ENCODE results near the gene CEACAM19. TPM values are rescaled to one million over a fixed set of nuclear protein-coding genes. Genes with fewer than 3 reads are reported as not detected.

Gene CEACAM19
- total and polyA plus RNA-seq, 2 of the 13 experiments (the other 11 are each of a cell fraction or from before 2014, with no cell fraction given): 1.3 to 4.0 TPM

- BruUV-seq (replicated peaks): no TSS peak
- in situ Hi-C loops (cut with HindIII; ENCODE audit: extremely low pct_ligation_motif_present, low pct_unique_long_range_greater_than_20kb): no loop called here
- peaks cover 17% of the 10 kb centered on the region for H3K4me1 ChIP-seq (ENCODE audit: insufficient read depth, low read length)
- H2AFZ ChIP-seq (ENCODE audit: low read length): no peak overlapping the region
- H3K27ac ChIP-seq (ENCODE audit: extremely low read length, insufficient read depth, low read length): no peak overlapping the region
- DNase-seq (ENCODE audit: low spot score) (no peak), ATAC-seq (peak; percentile 20; the same call in 1 of the 3 replicates), FAIRE-seq (no peak)
- no peaks in the 10 kb centered on the region for H4K20me1 ChIP-seq (ENCODE audit: insufficient read depth, low read length)
- no peak overlapping the region for H3K4me3 ChIP-seq (replicated peaks in 1 of 3; ENCODE audit: insufficient read depth in 1 of 3, low read depth in 2 of 3, low read length in 3 of 3)
- WGBS (ENCODE audit: low lambda C conversion rate): 85% methylated on average over 5 of the region's 9 CpGs
- TF ChIP-seq EZH2 (conservative IDR thresholded peaks at IDR 0.05; ENCODE audit: low read depth, low read length) (no peak), ZXDC (CRISPR knock-in tag; IDR thresholded peaks at IDR 0.05) (no peak), ZFX (CRISPR knock-in tag; IDR thresholded peaks at IDR 0.05; ENCODE audit: low read depth) (no peak), ZFP36L1 (CRISPR knock-in tag; IDR thresholded peaks at IDR 0.05) (no peak), ZNF124 (CRISPR knock-in tag; IDR thresholded peaks at IDR 0.05) (no peak), AKNA (CRISPR knock-in tag; IDR thresholded peaks at IDR 0.05; ENCODE audit: borderline replicate concordance) (no peak), ZKSCAN5 (CRISPR knock-in tag; IDR thresholded peaks at IDR 0.05) (no peak), CTCF (CRISPR knock-in tag; IDR thresholded peaks at IDR 0.05) (peak; percentile 15; the same call in 1 of the 2 replicates)
- ChIA-PET POLR2A (no interaction called here), CTCF (ENCODE audit: low intra/inter-chr PET ratio, low total read pairs) (no interaction called here)
- H3K9ac ChIP-seq (ENCODE audit: insufficient read depth, low read depth, low read length): no peak overlapping the region
- H3K9me3 ChIP-seq (ENCODE audit: low read length): no peaks in the 10 kb centered on the region
- peaks cover 0 to 1% of the 10 kb centered on the region in 2 experiments; a peak in 1 of 5 replicates for H3K36me3 ChIP-seq (replicated peaks in 1 of 2; ENCODE audit: control insufficient read depth in 1 of 2, insufficient read depth in 2 of 2, low read length in 2 of 2)
- intact Hi-C loops (cut with micrococcal nuclease; ENCODE audit: unreplicated experiment): no loop called here
- no peaks in the 10 kb centered on the region for H3K79me2 ChIP-seq (ENCODE audit: insufficient read depth, low read length)
- H3K4me2 ChIP-seq (ENCODE audit: low read depth, low read length): no peak overlapping the region
- H3K27me3 ChIP-seq (ENCODE audit: control insufficient read depth in 1 of 2, insufficient read depth in 2 of 2, low read length in 2 of 2): no peaks in the 10 kb centered on the region
Observed at GRCh38 chr19:44683434-44684210, 12.3 kb downstream of the CEACAM19 start.
